Neural progenitor cell (in vitro differentiated cells): ENCODE data around the gene TSPOAP1.

Experiments used
- EZH2 ChIP-seq: fragments of 200-600 bp; sonication (generic); IDR thresholded peaks from 2 replicates; pipeline ENCODE4 v1.6.1; 2017; ENCODE audit warnings: antibody characterized with exemption, mild to moderate bottlenecking, moderate library complexity
- EZH2phosphoT487 ChIP-seq: fragments of 200-600 bp; sonication (generic); IDR thresholded peaks from 2 replicates; pipeline ENCODE4 v1.6.1; 2017; ENCODE audit warnings: antibody characterized with exemption

GRCh38 chr17:58358408-58359172, 30.0 kb upstream of the TSPOAP1 start:
- no peak for TF ChIP-seq EZH2phosphoT487
- TF ChIP-seq EZH2, result no peak
